AG04449 (cell line): ENCODE measurements around the gene VPS26A.

ENCODE experiments used
- CTCF ChIA-PET: fragments of 350-600 bp; formaldehyde crosslinking; extraction: SDS; loops from one replicate; lab custom pipeline; 2021; ENCODE audit warnings: antibody characterized with exemption; lab: Yijun Ruan, JAX
- POLR2A ChIA-PET: fragments of 400-600, 350-600 bp; formaldehyde crosslinking; extraction: SDS; loops from one replicate; lab custom pipeline; 2020; ENCODE audit warnings: antibody characterized with exemption, inconsistent platforms; lab: Yijun Ruan, JAX
- DNase-seq: peaks from one replicate; pipeline ENCODE4 v3.0.0-alpha.2; 2010; ENCODE audit warnings: low read depth, low spot score
- H3K4me3 ChIP-seq: 2 replicates; pipeline ENCODE4 v1.5.1; 2011; ENCODE audit warnings: low read depth, mild to moderate bottlenecking, control low read depth, low read length
- TF ChIP-seq, protein P1 (sequence below): IDR thresholded peaks from one replicate; pipeline ENCODE4 v1.5.1; 2011; ENCODE audit warnings: mild to moderate bottlenecking, moderate library complexity, low read length, control low read depth, inconsistent platforms; ENCODE audit not compliant: insufficient read depth; ENCODE audit errors: missing control alignments

VPS26A gene

DNA sequence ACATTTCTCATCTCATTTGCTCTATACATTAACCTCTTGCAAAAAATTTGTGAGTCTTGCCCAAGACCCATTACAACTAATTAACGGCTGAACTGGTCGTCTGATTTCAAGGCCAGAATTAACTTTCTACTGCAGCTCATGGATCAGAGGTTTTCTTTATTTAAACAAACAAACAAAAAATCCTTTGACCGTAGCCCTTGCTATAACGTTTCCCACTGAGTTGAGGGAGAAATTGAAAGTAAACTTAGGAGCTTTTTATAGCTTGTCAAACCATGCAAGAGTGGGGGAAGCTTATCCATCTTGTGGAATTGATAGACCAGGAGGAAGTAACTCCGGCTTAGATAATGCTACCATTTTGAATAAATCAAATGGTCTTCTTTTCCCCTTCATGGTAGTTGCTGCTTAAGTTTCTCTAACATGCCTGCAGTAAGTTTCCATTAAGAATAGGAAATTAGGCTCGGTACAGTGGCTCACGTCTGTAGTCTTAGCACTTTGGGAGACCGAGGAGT is 32.8 kb upstream of the VPS26A start:
- DNase-seq = no peak
- ChIA-PET CTCF (interaction anchor here (0.8 to 16.7 kb wide), 9 partner anchors 9 to 317 kb away, joined by 3 to 416 read pairs (median 4); no protein-coding TSS in a partner anchor), POLR2A (no interaction called here)
- TF ChIP-seq, protein P1, sequence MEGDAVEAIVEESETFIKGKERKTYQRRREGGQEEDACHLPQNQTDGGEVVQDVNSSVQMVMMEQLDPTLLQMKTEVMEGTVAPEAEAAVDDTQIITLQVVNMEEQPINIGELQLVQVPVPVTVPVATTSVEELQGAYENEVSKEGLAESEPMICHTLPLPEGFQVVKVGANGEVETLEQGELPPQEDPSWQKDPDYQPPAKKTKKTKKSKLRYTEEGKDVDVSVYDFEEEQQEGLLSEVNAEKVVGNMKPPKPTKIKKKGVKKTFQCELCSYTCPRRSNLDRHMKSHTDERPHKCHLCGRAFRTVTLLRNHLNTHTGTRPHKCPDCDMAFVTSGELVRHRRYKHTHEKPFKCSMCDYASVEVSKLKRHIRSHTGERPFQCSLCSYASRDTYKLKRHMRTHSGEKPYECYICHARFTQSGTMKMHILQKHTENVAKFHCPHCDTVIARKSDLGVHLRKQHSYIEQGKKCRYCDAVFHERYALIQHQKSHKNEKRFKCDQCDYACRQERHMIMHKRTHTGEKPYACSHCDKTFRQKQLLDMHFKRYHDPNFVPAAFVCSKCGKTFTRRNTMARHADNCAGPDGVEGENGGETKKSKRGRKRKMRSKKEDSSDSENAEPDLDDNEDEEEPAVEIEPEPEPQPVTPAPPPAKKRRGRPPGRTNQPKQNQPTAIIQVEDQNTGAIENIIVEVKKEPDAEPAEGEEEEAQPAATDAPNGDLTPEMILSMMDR = no peak
- H3K4me3 ChIP-seq = no peak overlapping the region

DNA sequence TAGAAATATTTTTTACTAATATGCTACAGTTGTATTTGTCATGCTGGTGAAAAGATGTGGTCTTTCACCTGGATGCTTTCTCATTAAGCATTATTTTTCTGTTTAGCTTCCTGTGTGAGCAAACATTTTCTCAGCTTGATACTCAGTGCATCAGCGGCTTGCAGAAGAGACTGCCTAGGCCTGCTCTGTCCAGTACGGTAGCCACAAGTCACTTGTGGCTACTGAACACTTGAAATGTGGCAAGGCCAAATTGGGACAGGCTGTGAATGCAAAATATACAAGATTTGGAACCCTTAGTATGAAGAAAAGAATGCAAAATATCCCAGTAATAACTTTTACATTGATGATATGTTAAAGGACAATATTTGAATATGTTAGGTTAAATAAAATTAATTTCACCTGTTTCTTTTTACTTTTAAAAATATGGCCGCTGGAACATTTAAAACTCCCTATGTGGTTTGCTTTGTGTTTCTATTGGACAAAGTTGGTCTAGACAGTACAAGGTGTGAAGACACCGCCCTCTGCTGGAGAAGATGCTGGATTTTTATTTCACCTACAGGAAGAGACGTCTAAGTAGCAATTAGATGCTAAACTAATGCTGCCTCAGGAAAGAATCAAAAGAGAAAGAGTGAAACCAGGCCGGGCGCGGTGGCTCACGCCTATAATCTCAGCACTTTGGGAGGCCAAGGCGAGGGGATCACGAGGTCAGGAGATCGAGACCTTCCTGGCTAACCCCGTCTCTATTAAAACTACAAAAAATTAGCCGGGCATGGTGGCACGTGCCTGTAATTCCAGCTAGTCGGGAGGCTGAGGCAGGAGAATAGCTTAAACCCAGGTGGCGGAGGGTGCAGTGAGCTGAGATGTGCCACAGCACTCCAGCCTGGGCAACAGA is 30.8 kb upstream of the VPS26A start:
- DNase-seq = no peak
- ChIA-PET CTCF (interaction anchor here (0.6 to 16.7 kb wide), 55 partner anchors 10 to 324 kb away, joined by 3 to 416 read pairs (median 4); partner anchors contain the start of genes DDX21 and TACR2), POLR2A (no interaction called here)
- TF ChIP-seq, protein P1 = peak; percentile 57
- no peak overlapping the region for H3K4me3 ChIP-seq

DNA sequence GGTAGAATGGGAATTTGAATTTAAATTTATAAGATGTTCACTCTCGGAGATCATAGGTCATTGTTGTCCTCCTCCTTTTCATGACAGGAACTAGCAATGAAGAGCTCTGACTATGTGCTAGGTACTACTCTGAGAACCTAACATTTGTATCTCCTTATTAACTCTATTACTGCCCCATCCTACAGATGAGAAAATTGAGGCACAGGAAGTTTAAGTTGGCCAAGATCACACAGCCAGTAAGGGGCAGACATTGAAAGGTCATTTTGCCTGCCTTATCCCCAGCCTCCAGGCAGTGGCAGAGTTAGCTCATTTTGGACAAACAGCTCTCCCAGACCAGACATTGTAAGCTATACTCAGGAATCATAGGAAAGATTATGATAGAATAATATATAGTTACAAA is 30.0 kb upstream of the VPS26A start:
- TF ChIP-seq, protein P1 = peak; percentile 5
- DNase-seq = no peak
- POLR2A ChIA-PET = no interaction called here
- H3K4me3 ChIP-seq = no peak overlapping the region
- CTCF ChIA-PET = interaction anchor here (0.6 to 16.7 kb wide), 39 partner anchors 10 to 323 kb away, joined by 3 to 416 read pairs (median 4); partner anchors contain the start of genes DDX21 and TACR2

DNA sequence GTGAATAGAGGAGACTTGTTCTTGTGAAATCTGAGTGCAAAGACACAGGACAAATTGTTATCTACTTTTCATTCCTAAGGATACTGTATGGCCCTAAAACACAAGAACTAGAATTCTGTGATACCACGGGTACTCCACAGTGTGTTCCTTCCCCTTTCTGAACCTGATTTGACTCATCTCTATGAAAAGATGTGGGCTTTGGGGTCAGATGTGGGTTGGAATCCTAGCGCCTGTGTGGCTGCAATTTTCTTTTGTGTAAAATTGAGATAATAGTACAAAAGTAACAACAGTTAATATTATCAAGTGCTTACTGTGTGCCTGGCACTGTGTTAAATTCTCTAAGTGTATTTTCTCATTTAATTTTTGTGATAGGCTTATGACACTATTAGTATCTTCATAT is 27.9 kb upstream of the VPS26A start:
- ChIA-PET POLR2A (no interaction called here), CTCF (interaction anchor here (2.6 to 16.7 kb wide), 2 partner anchors 88 to 117 kb away, joined by 9 to 416 read pairs; no protein-coding TSS in a partner anchor)
- TF ChIP-seq, protein P1 = no peak
- no peak for DNase-seq
- H3K4me3 ChIP-seq = no peak overlapping the region

DNA sequence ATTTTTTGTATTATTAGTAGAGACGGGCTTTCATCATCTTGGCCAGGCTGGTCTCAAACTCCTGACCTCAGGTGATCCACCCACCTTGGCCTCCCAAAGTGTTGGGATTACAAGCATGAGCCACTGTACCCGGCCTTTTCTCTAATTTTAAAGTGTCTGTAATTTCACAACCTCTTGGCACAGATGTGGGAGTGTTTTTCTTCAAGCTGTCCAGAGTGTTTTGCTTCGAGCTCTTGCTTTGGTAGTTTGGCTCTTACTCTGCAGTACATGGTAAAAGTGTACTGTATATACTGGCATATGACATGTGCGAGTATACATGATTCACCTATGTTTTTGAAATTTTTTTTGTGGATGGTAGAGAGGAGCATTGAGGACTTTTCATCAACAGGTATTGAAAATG is 26.2 kb upstream of the VPS26A start:
- no peak for DNase-seq
- ChIA-PET POLR2A (no interaction called here), CTCF (interaction anchor here (16.7 kb wide), 1 partner anchor 89 kb away, joined by 416 read pairs; no protein-coding TSS in a partner anchor)
- no peak overlapping the region for H3K4me3 ChIP-seq
- TF ChIP-seq, protein P1 = no peak
